Astrocyte (in vitro differentiated cells and primary cell): ENCODE measurements around the gene OR2Y1.

Source experiments
- CTCF ChIP-seq: IDR thresholded peaks from 2 replicates; pipeline ENCODE4 v1.5.1; 2011; ENCODE audit warnings: low read depth, mild to moderate bottlenecking, inconsistent platforms, low read length, moderate library complexity; ENCODE audit not compliant: insufficient read depth
- EZH2 ChIP-seq: IDR thresholded peaks from 2 replicates; pipeline ENCODE4 v1.6.1; 2012; ENCODE audit warnings: mild to moderate bottlenecking, low read length, inconsistent platforms; ENCODE audit not compliant: insufficient read depth

- TF ChIP-seq CTCF: no peak
- TF ChIP-seq EZH2: no peak
Observed at GRCh38 chr5:180785794-180786221, 46.0 kb upstream of the OR2Y1 start.
